ENCODE measurements around the gene INIP.

- TF ChIP-seq RAD21 (CRISPR knock-in tag; conservative IDR thresholded peaks at IDR 0.05 in 1 of 2, IDR thresholded peaks at IDR 0.05 in 1 of 2), result no peak
- TF ChIP-seq, protein P1, sequence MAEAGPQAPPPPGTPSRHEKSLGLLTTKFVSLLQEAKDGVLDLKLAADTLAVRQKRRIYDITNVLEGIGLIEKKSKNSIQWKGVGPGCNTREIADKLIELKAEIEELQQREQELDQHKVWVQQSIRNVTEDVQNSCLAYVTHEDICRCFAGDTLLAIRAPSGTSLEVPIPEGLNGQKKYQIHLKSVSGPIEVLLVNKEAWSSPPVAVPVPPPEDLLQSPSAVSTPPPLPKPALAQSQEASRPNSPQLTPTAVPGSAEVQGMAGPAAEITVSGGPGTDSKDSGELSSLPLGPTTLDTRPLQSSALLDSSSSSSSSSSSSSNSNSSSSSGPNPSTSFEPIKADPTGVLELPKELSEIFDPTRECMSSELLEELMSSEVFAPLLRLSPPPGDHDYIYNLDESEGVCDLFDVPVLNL (CRISPR knock-in tag; IDR thresholded peaks at IDR 0.05; ENCODE audit: low read depth), result no peak
- TF ChIP-seq, protein P2, sequence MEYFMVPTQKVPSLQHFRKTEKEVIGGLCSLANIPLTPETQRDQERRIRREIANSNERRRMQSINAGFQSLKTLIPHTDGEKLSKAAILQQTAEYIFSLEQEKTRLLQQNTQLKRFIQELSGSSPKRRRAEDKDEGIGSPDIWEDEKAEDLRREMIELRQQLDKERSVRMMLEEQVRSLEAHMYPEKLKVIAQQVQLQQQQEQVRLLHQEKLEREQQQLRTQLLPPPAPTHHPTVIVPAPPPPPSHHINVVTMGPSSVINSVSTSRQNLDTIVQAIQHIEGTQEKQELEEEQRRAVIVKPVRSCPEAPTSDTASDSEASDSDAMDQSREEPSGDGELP (CRISPR knock-in tag; IDR thresholded peaks at IDR 0.05; ENCODE audit: borderline replicate concordance), result peak; percentile 76; the same call in 1 of the 2 replicates
- TF ChIP-seq E2F3 (CRISPR knock-in tag; IDR thresholded peaks at IDR 0.05), result no peak
- TF ChIP-seq MYBL2 (IDR thresholded peaks at IDR 0.05; ENCODE audit: low read depth), result no peak
- no peak for TF ChIP-seq MYBL2 (CRISPR knock-in tag; IDR thresholded peaks at IDR 0.05; ENCODE audit: borderline replicate concordance)
- no peak for TF ChIP-seq ZNF3 (CRISPR knock-in tag; IDR thresholded peaks at IDR 0.05)
- no peak for TF ChIP-seq ARID2 (IDR thresholded peaks at IDR 0.05)
- no peak for TF ChIP-seq SAFB2 (IDR thresholded peaks at IDR 0.05; ENCODE audit: borderline replicate concordance, low read depth, low read length, severe bottlenecking)
- no peak for TF ChIP-seq RNF2 (IDR thresholded peaks at IDR 0.05)
- no peak for TF ChIP-seq TCF3 (CRISPR knock-in tag; IDR thresholded peaks at IDR 0.05)
Measured at GRCh38 chr9:112751056-112751795, 33.3 kb upstream of the INIP start.
